Measurements from ENCODE around the gene PDE8B. TPM values are rescaled to one million over a fixed set of nuclear protein-coding genes. Genes with fewer than 3 reads are reported as not detected.

Gene PDE8B
- total and polyA plus RNA-seq, 12 donors = 1.1 to 6.8 (median 4.8) TPM

GRCh38 chr5:77306531-77306930 lies 96.1 kb downstream of the PDE8B start:
- intact Hi-C loops (cut with DNase I) = no loop called here
- no peak overlapping the region for H3K27ac ChIP-seq
- no peaks in the 10 kb centered on the region for H3K27me3 ChIP-seq
- 68 to 77% (median 75%) methylated on average over 6 of the region's 6 CpGs for WGBS, 4 donors
- no peak for DNase-seq
- H3K36me3 ChIP-seq (replicated peaks in 1 of 2) = no peaks in the 10 kb centered on the region
- TF ChIP-seq POLR2A (IDR thresholded peaks at IDR 0.05) = no peak
- TF ChIP-seq CTCF (IDR thresholded peaks at IDR 0.05) = no peak
- H3K9me3 ChIP-seq (replicated peaks in 1 of 3) = no peaks in the 10 kb centered on the region
- no peak overlapping the region for H3K4me3 ChIP-seq
- no peaks in the 10 kb centered on the region for H3K4me1 ChIP-seq (replicated peaks in 1 of 2)

- no peaks in the 10 kb centered on the region for H3K4me1 ChIP-seq (replicated peaks in 1 of 2)
- H3K27ac ChIP-seq = no peak overlapping the region
- no peak for DNase-seq
- H3K9me3 ChIP-seq (replicated peaks in 1 of 3) = no peaks in the 10 kb centered on the region
- TF ChIP-seq POLR2A (IDR thresholded peaks at IDR 0.05) = no peak
- no peaks in the 10 kb centered on the region for H3K27me3 ChIP-seq
- H3K4me3 ChIP-seq = no peak overlapping the region
- H3K36me3 ChIP-seq (replicated peaks in 1 of 2) = no peaks in the 10 kb centered on the region
- intact Hi-C loops (cut with DNase I) = no loop called here
- 77 to 89% (median 82%) methylated on average over 12 of the region's 12 CpGs for WGBS, 4 donors
Measured at GRCh38 chr5:77308154-77308960, 97.9 kb downstream of the PDE8B start.

- H3K9me3 ChIP-seq (replicated peaks in 1 of 3) = no peaks in the 10 kb centered on the region
- WGBS, 4 donors = 80 to 91% (median 87%) methylated on average over 2 of the region's 2 CpGs
- no peak for DNase-seq
- intact Hi-C loops (cut with DNase I) = no loop called here
- H3K27ac ChIP-seq = no peak overlapping the region
- no peaks in the 10 kb centered on the region for H3K27me3 ChIP-seq
- no peak for TF ChIP-seq POLR2A (IDR thresholded peaks at IDR 0.05)
- TF ChIP-seq CTCF (IDR thresholded peaks at IDR 0.05) = no peak
- H3K36me3 ChIP-seq (replicated peaks in 1 of 2) = no peaks in the 10 kb centered on the region
- H3K4me3 ChIP-seq = no peak overlapping the region
- no peaks in the 10 kb centered on the region for H3K4me1 ChIP-seq (replicated peaks in 1 of 2)
Measured at GRCh38 chr5:77309140-77309539, 98.7 kb downstream of the PDE8B start.

GRCh38 chr5:77310494-77311213 lies 100.2 kb downstream of the PDE8B start:
- no peak overlapping the region for H3K27ac ChIP-seq
- 88 to 91% (median 89%) methylated on average over 4 of the region's 4 CpGs for WGBS, 4 donors
- H3K4me3 ChIP-seq = no peak overlapping the region
- no peaks in the 10 kb centered on the region for H3K9me3 ChIP-seq (replicated peaks in 1 of 3)
- H3K36me3 ChIP-seq (replicated peaks in 1 of 2) = no peaks in the 10 kb centered on the region
- H3K27me3 ChIP-seq = no peaks in the 10 kb centered on the region
- intact Hi-C loops (cut with DNase I) = no loop called here
- DNase-seq = no peak
- H3K4me1 ChIP-seq (replicated peaks in 1 of 2) = no peaks in the 10 kb centered on the region
- TF ChIP-seq POLR2A (IDR thresholded peaks at IDR 0.05) (no peak), CTCF (IDR thresholded peaks at IDR 0.05) (no peak)
